ENCODE data around the gene CADPS.

- TF ChIP-seq, protein P1, sequence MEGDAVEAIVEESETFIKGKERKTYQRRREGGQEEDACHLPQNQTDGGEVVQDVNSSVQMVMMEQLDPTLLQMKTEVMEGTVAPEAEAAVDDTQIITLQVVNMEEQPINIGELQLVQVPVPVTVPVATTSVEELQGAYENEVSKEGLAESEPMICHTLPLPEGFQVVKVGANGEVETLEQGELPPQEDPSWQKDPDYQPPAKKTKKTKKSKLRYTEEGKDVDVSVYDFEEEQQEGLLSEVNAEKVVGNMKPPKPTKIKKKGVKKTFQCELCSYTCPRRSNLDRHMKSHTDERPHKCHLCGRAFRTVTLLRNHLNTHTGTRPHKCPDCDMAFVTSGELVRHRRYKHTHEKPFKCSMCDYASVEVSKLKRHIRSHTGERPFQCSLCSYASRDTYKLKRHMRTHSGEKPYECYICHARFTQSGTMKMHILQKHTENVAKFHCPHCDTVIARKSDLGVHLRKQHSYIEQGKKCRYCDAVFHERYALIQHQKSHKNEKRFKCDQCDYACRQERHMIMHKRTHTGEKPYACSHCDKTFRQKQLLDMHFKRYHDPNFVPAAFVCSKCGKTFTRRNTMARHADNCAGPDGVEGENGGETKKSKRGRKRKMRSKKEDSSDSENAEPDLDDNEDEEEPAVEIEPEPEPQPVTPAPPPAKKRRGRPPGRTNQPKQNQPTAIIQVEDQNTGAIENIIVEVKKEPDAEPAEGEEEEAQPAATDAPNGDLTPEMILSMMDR (IDR thresholded peaks at IDR 0.05): no peak
- no peak for TF ChIP-seq POLR2A (IDR thresholded peaks at IDR 0.05)
These were observed 137.8 kb downstream of the CADPS start for GRCh38 chr3:62737449-62737848.
